OCI-LY7 (cell line): ENCODE measurements around the gene LCNL1.

Source experiments
- EZH2phosphoT487 ChIP-seq: fragments of 200-600 bp; sonication (generic); IDR thresholded peaks from 2 replicates; pipeline ENCODE4 v1.6.1; 2018; ENCODE audit warnings: low read depth, borderline replicate concordance, mild to moderate bottlenecking, mixed run types, antibody characterized with exemption, low read length, moderate library complexity, mixed read lengths
- TF ChIP-seq, protein P1 (sequence below): fragments of 200-600 bp; sonication (generic); conservative IDR thresholded peaks from 2 replicates; pipeline ENCODE4 v1.5.1; 2014; ENCODE audit warnings: mild to moderate bottlenecking, antibody characterized with exemption, low read length, moderate library complexity, mixed read lengths

GRCh38 chr9:136965771-136966484 lies 16.9 kb upstream of the LCNL1 start:
- TF ChIP-seq, protein P1, sequence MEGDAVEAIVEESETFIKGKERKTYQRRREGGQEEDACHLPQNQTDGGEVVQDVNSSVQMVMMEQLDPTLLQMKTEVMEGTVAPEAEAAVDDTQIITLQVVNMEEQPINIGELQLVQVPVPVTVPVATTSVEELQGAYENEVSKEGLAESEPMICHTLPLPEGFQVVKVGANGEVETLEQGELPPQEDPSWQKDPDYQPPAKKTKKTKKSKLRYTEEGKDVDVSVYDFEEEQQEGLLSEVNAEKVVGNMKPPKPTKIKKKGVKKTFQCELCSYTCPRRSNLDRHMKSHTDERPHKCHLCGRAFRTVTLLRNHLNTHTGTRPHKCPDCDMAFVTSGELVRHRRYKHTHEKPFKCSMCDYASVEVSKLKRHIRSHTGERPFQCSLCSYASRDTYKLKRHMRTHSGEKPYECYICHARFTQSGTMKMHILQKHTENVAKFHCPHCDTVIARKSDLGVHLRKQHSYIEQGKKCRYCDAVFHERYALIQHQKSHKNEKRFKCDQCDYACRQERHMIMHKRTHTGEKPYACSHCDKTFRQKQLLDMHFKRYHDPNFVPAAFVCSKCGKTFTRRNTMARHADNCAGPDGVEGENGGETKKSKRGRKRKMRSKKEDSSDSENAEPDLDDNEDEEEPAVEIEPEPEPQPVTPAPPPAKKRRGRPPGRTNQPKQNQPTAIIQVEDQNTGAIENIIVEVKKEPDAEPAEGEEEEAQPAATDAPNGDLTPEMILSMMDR = no peak
- no peak for TF ChIP-seq EZH2phosphoT487
